Endodermal cell (in vitro differentiated cells): ENCODE results near the gene SUN2. TPM values are rescaled to one million over a fixed set of nuclear protein-coding genes. Genes with fewer than 3 reads are reported as not detected.

Experiments used
- DNase-seq: peaks from one replicate; pipeline ENCODE4 v3.0.0-alpha.2; 2017
- H3K27ac ChIP-seq: 2 replicates; pipeline ENCODE4 v1.5.1; 2013; ENCODE audit warnings: mild to moderate bottlenecking, low read depth, low read length, moderate library complexity
- H3K27me3 ChIP-seq: 2 replicates; pipeline ENCODE4 v1.6.1; 2013; ENCODE audit warnings: mild to moderate bottlenecking, low read length, moderate library complexity; ENCODE audit not compliant: insufficient read depth, control insufficient read depth, poor library complexity, severe bottlenecking
- H3K36me3 ChIP-seq: 2 replicates; pipeline ENCODE4 v1.7.0; 2013; ENCODE audit warnings: mild to moderate bottlenecking, low read length, moderate library complexity; ENCODE audit not compliant: control insufficient read depth, insufficient read depth
- H3K4me1 ChIP-seq: one replicate; pipeline ENCODE4 v1.7.0; 2013; ENCODE audit warnings: low read length; ENCODE audit not compliant: control insufficient read depth, insufficient read depth
- H3K4me3 ChIP-seq: 2 replicates; pipeline ENCODE4 v1.5.1; 2013; ENCODE audit warnings: mild to moderate bottlenecking, low read length, moderate library complexity
- H3K9ac ChIP-seq: 2 replicates; pipeline ENCODE4 v1.6.1; 2013; ENCODE audit warnings: mild to moderate bottlenecking, low read length, moderate library complexity; ENCODE audit not compliant: poor library complexity, severe bottlenecking; ENCODE audit errors: extremely low read depth
- H3K9me3 ChIP-seq: 2 replicates; pipeline ENCODE4 v1.6.1; 2013; ENCODE audit warnings: mild to moderate bottlenecking, low read length, moderate library complexity; ENCODE audit not compliant: control insufficient read depth
- H3K27ac Mint-ChIP-seq: 2 replicates; pipeline ENCODE4 v1.8.0; 2020; ENCODE audit warnings: mixed read lengths
- H3K27me3 Mint-ChIP-seq: 2 replicates; pipeline ENCODE4 v1.8.0; 2021; ENCODE audit warnings: mild to moderate bottlenecking, mixed read lengths; ENCODE audit not compliant: insufficient read depth
- H3K36me3 Mint-ChIP-seq: 2 replicates; pipeline ENCODE4 v1.8.0; 2020; ENCODE audit warnings: low read depth, mixed read lengths
- H3K4me1 Mint-ChIP-seq: 2 replicates; pipeline ENCODE4 v1.8.0; 2020; ENCODE audit warnings: mixed read lengths
- H3K4me3 Mint-ChIP-seq: 2 replicates; pipeline ENCODE4 v1.8.0; 2020; ENCODE audit warnings: mild to moderate bottlenecking, moderate library complexity, mixed read lengths
- H3K9me3 Mint-ChIP-seq: 2 replicates; pipeline ENCODE4 v1.8.0; 2020; ENCODE audit warnings: mild to moderate bottlenecking, mixed read lengths
- CTCF ChIP-seq: fragments of 200-600 bp; sonication (generic); conservative IDR thresholded peaks from 2 replicates; pipeline ENCODE4 v1.5.0; 2021; ENCODE audit warnings: antibody characterized with exemption, mild to moderate bottlenecking
- WGBS, 2 experiments: methylation state at CpG; one replicate each; pipeline versions ENCODE4 v1.1.5 to v1.1.7; 2013; ENCODE audit warnings: missing lambda C conversion rate in 2 of 2, mixed read lengths in 1 of 2; ENCODE audit not compliant: insufficient coverage in 1 of 2, insufficient read length in 1 of 2; 5-methylcytosine and 5-hydroxymethylcytosine counted together
- total RNA-seq, 2 donors: library from RNA; stranded (reverse); fragmentation: NEBNext Ultra II Directional in 1 of 2; extraction: Animal tissue kit (Norgen Biotek cat#: 25700) in 1 of 2; gene quantifications; 2 replicates in 1 of 2; 3 replicates in 1 of 2; pipeline ENCODE4 v1.2.1, GENCODE V29; 2021

Gene SUN2
- total RNA-seq, 2 donors from 2014 or later, result 23.0 to 32.4 TPM

DNA sequence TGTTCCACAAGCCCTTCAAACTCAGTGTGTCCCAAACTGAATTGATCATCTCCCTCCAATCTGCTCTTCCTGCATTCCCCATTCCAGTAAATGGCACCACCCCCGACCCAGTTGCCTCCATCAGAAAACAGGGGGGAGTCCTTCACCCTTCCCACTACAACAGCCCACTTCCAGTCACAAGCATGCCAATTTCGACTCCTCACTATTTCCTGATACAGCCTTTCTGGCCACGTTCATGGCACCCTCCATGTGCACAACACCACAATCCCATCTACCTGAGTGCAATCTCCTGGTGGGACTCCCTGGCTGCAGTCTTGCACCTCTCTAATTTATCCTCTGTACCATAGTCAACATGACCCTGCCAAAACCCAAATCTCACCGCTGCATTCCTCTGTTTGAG lies 39.8 kb upstream of the SUN2 start:
- Histone ChIP-seq H3K9ac (no peak overlapping the region), H3K4me3 (no peak overlapping the region), H3K27me3 (no peaks in the 10 kb centered on the region), H3K9me3 (no peaks in the 10 kb centered on the region), H3K36me3 (peaks cover under 1% of the 10 kb centered on the region), H3K27ac (no peak overlapping the region), H3K4me1 (no peaks in the 10 kb centered on the region)
- no peak for TF ChIP-seq CTCF
- no peak for DNase-seq
- Mint-ChIP-seq H3K4me3 (no peak overlapping the region), H3K27me3 (peaks cover 55% of the 10 kb centered on the region), H3K4me1 (peaks cover 4% of the 10 kb centered on the region), H3K9me3 (peaks cover 2% of the 10 kb centered on the region), H3K36me3 (no peaks in the 10 kb centered on the region), H3K27ac (no peak overlapping the region)
- 82 to 100% methylated on average over 1 to 4 of the region's 4 CpGs for WGBS, 2 experiments

DNA sequence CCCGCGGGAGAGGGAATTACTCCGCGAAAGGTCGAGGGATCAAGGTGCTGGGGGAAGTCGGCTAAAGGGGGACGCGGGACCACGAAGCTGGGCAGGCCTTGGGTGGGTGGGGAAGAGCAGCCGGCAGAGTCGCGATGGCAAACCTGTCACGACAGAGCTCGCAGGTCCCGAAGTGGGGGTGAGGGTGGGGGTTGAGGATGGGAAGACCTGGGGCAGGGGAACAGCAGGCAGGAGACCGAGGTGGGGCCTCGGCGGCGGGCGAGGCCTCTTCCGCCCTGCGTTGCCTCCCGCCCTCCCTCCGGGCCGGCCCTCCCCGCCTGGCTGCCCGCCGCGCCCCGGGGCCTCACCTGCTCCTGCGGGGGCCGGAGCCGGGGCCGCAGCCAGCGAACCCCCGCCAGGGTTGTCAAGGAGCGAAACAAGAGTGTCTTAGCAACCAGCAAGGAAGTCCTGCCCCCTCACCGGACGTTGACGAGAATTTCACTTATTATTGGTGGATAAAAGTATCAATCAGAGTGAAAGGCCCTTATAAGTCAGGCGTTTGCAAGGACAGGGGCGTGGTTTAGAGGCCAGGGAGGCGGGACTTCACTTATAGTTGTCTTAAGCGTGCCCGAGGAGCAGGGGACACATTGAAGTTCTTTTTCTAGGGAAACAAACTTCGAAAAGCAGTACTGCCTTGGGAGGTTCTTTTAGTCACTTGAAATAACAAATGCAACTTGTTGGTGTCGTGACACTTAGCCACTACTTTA lies 38.1 kb upstream of the SUN2 start, which contains the start of gene DNAL4:
DNAL4 (minus strand) TSS at position 423 of the 746 bp plus-strand sequence. CDS start 11,412 bp downstream, outside the sequence.
- Histone ChIP-seq H3K27ac (peak within 1 kb of the TSS; percentile 59), H3K9ac (peak within 1 kb of the TSS; percentile 85), H3K4me3 (peak within 1 kb of the TSS; percentile 85), H3K27me3 (no peaks in the 10 kb centered on the region), H3K4me1 (no peaks in the 10 kb centered on the region), H3K36me3 (peaks cover 15% of the 10 kb centered on the region), H3K9me3 (no peaks in the 10 kb centered on the region)
- Mint-ChIP-seq H3K4me1 (peaks cover 4% of the 10 kb centered on the region), H3K36me3 (no peaks in the 10 kb centered on the region), H3K9me3 (no peaks in the 10 kb centered on the region), H3K27ac (peak within 1 kb of the TSS; percentile 76), H3K27me3 (peaks cover 39% of the 10 kb centered on the region), H3K4me3 (peak within 1 kb of the TSS; percentile 75)
- 1% methylated on average over 16 to 47 of the region's 47 CpGs for WGBS, 2 experiments
- TF ChIP-seq CTCF, result no peak
- peak; percentile 96 for DNase-seq

- Histone ChIP-seq H3K27me3 (no peaks in the 10 kb centered on the region), H3K9ac (peak overlapping the region; percentile 85), H3K36me3 (peaks cover 15% of the 10 kb centered on the region), H3K27ac (no peak overlapping the region), H3K4me1 (no peaks in the 10 kb centered on the region), H3K4me3 (peak overlapping the region; percentile 85), H3K9me3 (no peaks in the 10 kb centered on the region)
- Mint-ChIP-seq H3K27ac (peak overlapping the region; percentile 76), H3K4me1 (peaks cover 4% of the 10 kb centered on the region), H3K27me3 (peaks cover 34% of the 10 kb centered on the region), H3K9me3 (no peaks in the 10 kb centered on the region), H3K36me3 (no peaks in the 10 kb centered on the region), H3K4me3 (peak overlapping the region; percentile 75)
- DNase-seq, result no peak
- 37% methylated on average over 9 of the region's 9 CpGs for WGBS, 2 experiments
- TF ChIP-seq CTCF, result no peak
Observed at GRCh38 chr22:38793317-38793716, 37.5 kb upstream of the SUN2 start.
